CD4-positive, alpha-beta memory T cell (primary cell): ENCODE results near the gene ZNF407. TPM values are rescaled to one million over a fixed set of nuclear protein-coding genes. Genes with fewer than 3 reads are reported as not detected.

ENCODE experiments used
- CTCF ChIA-PET: fragments of 350-600 bp; sonication (Branson Sonifier 250); formaldehyde crosslinking; loops from one replicate; lab custom pipeline; 2021; ENCODE audit warnings: inconsistent platforms; ENCODE audit not compliant: partially characterized antibody; lab: Charles Lee
- POLR2A ChIA-PET: fragments of 350-600 bp; sonication (Branson Sonifier 250); formaldehyde crosslinking; loops from one replicate; lab custom pipeline; 2021; ENCODE audit not compliant: partially characterized antibody; lab: Charles Lee
- DNase-seq, 5 donors: peaks; one replicate each; pipeline versions ENCODE4 v3.0.0 to v3.0.0-alpha.2; 2020 to 2022; ENCODE audit warnings: mixed read lengths in 1 of 5
- H3K27ac ChIP-seq: one replicate; pipeline ENCODE4 v1.7.0; 2013; ENCODE audit warnings: low read depth, low read length
- H3K27me3 ChIP-seq: 2 replicates; pipeline ENCODE4 v1.7.0; 2013; ENCODE audit warnings: mild to moderate bottlenecking, low read length, moderate library complexity; ENCODE audit not compliant: insufficient read depth
- H3K36me3 ChIP-seq: 2 replicates; pipeline ENCODE4 v1.7.0; 2013; ENCODE audit warnings: mild to moderate bottlenecking, low read length, moderate library complexity; ENCODE audit not compliant: insufficient read depth
- H3K4me1 ChIP-seq: 2 replicates; pipeline ENCODE4 v1.7.0; 2013; ENCODE audit warnings: mild to moderate bottlenecking, low read length, moderate library complexity; ENCODE audit not compliant: insufficient read depth
- H3K4me3 ChIP-seq, 2 donors: one replicate each; pipeline ENCODE4 v1.7.0; 2013; ENCODE audit warnings: low read length in 2 of 2, mild to moderate bottlenecking in 1 of 2
- H3K9me3 ChIP-seq, 2 donors: one replicate each; pipeline ENCODE4 v1.7.0; 2013; ENCODE audit warnings: low read length in 2 of 2, control low read depth in 1 of 2; ENCODE audit not compliant: control insufficient read depth in 1 of 2
- H3K27ac Mint-ChIP-seq, 7 donors: one replicate each; pipeline ENCODE4 v1.8.0; 2020 to 2021; ENCODE audit warnings: mixed read lengths in 7 of 7, mild to moderate bottlenecking in 6 of 7, inconsistent platforms in 3 of 7, moderate library complexity in 3 of 7
- H3K27me3 Mint-ChIP-seq, 2 donors: one replicate each; pipeline ENCODE4 v1.8.0; 2020 to 2021; ENCODE audit warnings: mixed read lengths in 2 of 2
- H3K36me3 Mint-ChIP-seq, 2 donors: one replicate each; pipeline ENCODE4 v1.8.0; 2020 to 2021; ENCODE audit warnings: mixed read lengths in 2 of 2, inconsistent platforms in 1 of 2, mild to moderate bottlenecking in 1 of 2
- H3K4me1 Mint-ChIP-seq, 4 donors: one replicate each; pipeline ENCODE4 v1.8.0; 2020 to 2021; ENCODE audit warnings: mixed read lengths in 4 of 4, mild to moderate bottlenecking in 1 of 4
- H3K4me3 Mint-ChIP-seq, 8 donors: one replicate each; pipeline ENCODE4 v1.8.0; 2020 to 2021; ENCODE audit warnings: mixed read lengths in 8 of 8, mild to moderate bottlenecking in 7 of 8, moderate library complexity in 6 of 8, inconsistent platforms in 3 of 8
- H3K9me3 Mint-ChIP-seq, 8 donors: one replicate each; pipeline ENCODE4 v1.8.0; 2020 to 2021; ENCODE audit warnings: mixed read lengths in 8 of 8, mild to moderate bottlenecking in 5 of 8, inconsistent platforms in 3 of 8, moderate library complexity in 1 of 8
- intact Hi-C: fragments of 100-400 bp; cut with micrococcal nuclease; formaldehyde crosslinking; loops from one replicate; pipeline ENCODE4 v1.15.1; 2023
- polyA plus RNA-seq, 2 donors: library from polyadenylated mRNA; unstranded; fragments of 300-500 nt; fragmentation: Illumina TruSeq; gene quantifications; one replicate each; pipeline ENCODE4 v1.2.3, GENCODE V29; 2021
- total RNA-seq, 2 experiments: library from RNA; stranded (reverse); gene quantifications; one replicate each; pipeline ENCODE4 v1.2.3, GENCODE V29; 2021

ZNF407 gene
- total and polyA plus RNA-seq, 4 experiments from 2014 or later = 1.8 to 26.9 (median 15.3) TPM

- POLR2A ChIA-PET = no interaction called here
- Mint-ChIP-seq H3K4me1 (no peaks in the 10 kb centered on the region), H3K9me3 (no peaks in the 10 kb centered on the region), H3K27ac (no peak overlapping the region), H3K36me3 (peaks cover 3 to 7% of the 10 kb centered on the region in 2 donors), H3K4me3 (no peak overlapping the region), H3K27me3 (no peaks in the 10 kb centered on the region)
- Histone ChIP-seq H3K36me3 (no peaks in the 10 kb centered on the region), H3K27ac (no peak overlapping the region), H3K4me1 (no peaks in the 10 kb centered on the region), H3K9me3 (no peaks in the 10 kb centered on the region), H3K27me3 (no peaks in the 10 kb centered on the region), H3K4me3 (no peak overlapping the region)
- CTCF ChIA-PET = interaction anchor here (1.2 kb wide), 1 partner anchor 25 kb away, joined by 3 read pairs; no protein-coding TSS in a partner anchor
- intact Hi-C loops = no loop called here
- no peak for DNase-seq
Measured at GRCh38 chr18:74914648-74915047, 317.0 kb downstream of the ZNF407 start.

GRCh38 chr18:74916773-74917393, 319.2 kb downstream of the ZNF407 start:
- no peak overlapping the region for H3K27ac ChIP-seq
- no peaks in the 10 kb centered on the region for H3K36me3 ChIP-seq
- POLR2A ChIA-PET = no interaction called here
- H3K4me3 Mint-ChIP-seq = no peak overlapping the region
- no peaks in the 10 kb centered on the region for H3K9me3 ChIP-seq
- H3K27me3 Mint-ChIP-seq = no peaks in the 10 kb centered on the region
- H3K4me1 Mint-ChIP-seq = no peaks in the 10 kb centered on the region
- no peaks in the 10 kb centered on the region for H3K27me3 ChIP-seq
- no peaks in the 10 kb centered on the region for H3K9me3 Mint-ChIP-seq
- intact Hi-C loops = no loop called here
- no peaks in the 10 kb centered on the region for H3K4me1 ChIP-seq
- H3K36me3 Mint-ChIP-seq = peaks cover 19 to 20% of the 10 kb centered on the region in 2 donors
- CTCF ChIA-PET = no interaction called here
- no peak for DNase-seq
- no peak overlapping the region for H3K4me3 ChIP-seq
- no peak overlapping the region for H3K27ac Mint-ChIP-seq

- ChIA-PET CTCF (no interaction called here), POLR2A (no interaction called here)
- Histone ChIP-seq H3K4me1 (no peaks in the 10 kb centered on the region), H3K36me3 (no peaks in the 10 kb centered on the region), H3K9me3 (no peaks in the 10 kb centered on the region), H3K4me3 (no peak overlapping the region), H3K27me3 (no peaks in the 10 kb centered on the region), H3K27ac (no peak overlapping the region)
- DNase-seq = no peak
- intact Hi-C loops = no loop called here
- Mint-ChIP-seq H3K27ac (no peak overlapping the region), H3K4me3 (no peak overlapping the region), H3K4me1 (no peaks in the 10 kb centered on the region), H3K36me3 (peaks cover 16 to 23% of the 10 kb centered on the region in 2 donors), H3K9me3 (no peaks in the 10 kb centered on the region), H3K27me3 (no peaks in the 10 kb centered on the region)
Measured at GRCh38 chr18:74918276-74918790, 320.7 kb downstream of the ZNF407 start.

GRCh38 chr18:74921057-74921820, 323.6 kb downstream of the ZNF407 start:
- no peaks in the 10 kb centered on the region for H3K9me3 Mint-ChIP-seq
- CTCF ChIA-PET = no interaction called here
- intact Hi-C loops = no loop called here

GRCh38 chr18:74926051-74926450, 328.4 kb downstream of the ZNF407 start:
- Histone ChIP-seq H3K4me1 (no peaks in the 10 kb centered on the region), H3K27me3 (no peaks in the 10 kb centered on the region), H3K4me3 (no peak overlapping the region), H3K27ac (no peak overlapping the region), H3K9me3 (no peaks in the 10 kb centered on the region), H3K36me3 (no peaks in the 10 kb centered on the region)
- no peak overlapping the region for H3K4me3 Mint-ChIP-seq
- peaks cover 10 to 15% of the 10 kb centered on the region in 2 donors for H3K36me3 Mint-ChIP-seq
- H3K27ac Mint-ChIP-seq = no peak overlapping the region
- DNase-seq = no peak
- H3K4me1 Mint-ChIP-seq = no peaks in the 10 kb centered on the region
- intact Hi-C loops = no loop called here
- POLR2A ChIA-PET = no interaction called here
- H3K27me3 Mint-ChIP-seq = no peaks in the 10 kb centered on the region
- no peaks in the 10 kb centered on the region for H3K9me3 Mint-ChIP-seq
- CTCF ChIA-PET = no interaction called here

More at GRCh38 chr18:74921057-74921820, 323.6 kb downstream of the ZNF407 start:
- Histone ChIP-seq H3K4me1 (no peaks in the 10 kb centered on the region), H3K4me3 (no peak overlapping the region), H3K27ac (no peak overlapping the region), H3K9me3 (no peaks in the 10 kb centered on the region), H3K36me3 (no peaks in the 10 kb centered on the region), H3K27me3 (no peaks in the 10 kb centered on the region)
- POLR2A ChIA-PET = no interaction called here
- Mint-ChIP-seq H3K4me3 (no peak overlapping the region), H3K27ac (no peak overlapping the region), H3K36me3 (peaks cover 14 to 23% of the 10 kb centered on the region in 2 donors), H3K27me3 (no peaks in the 10 kb centered on the region), H3K4me1 (no peaks in the 10 kb centered on the region)
- DNase-seq = no peak

GRCh38 chr18:74928194-74928968, 330.7 kb downstream of the ZNF407 start:
- no peak overlapping the region for H3K4me3 ChIP-seq
- DNase-seq = no peak
- Mint-ChIP-seq H3K36me3 (peaks cover 3 to 16% of the 10 kb centered on the region in 2 donors), H3K27ac (no peak overlapping the region), H3K9me3 (no peaks in the 10 kb centered on the region), H3K4me1 (peaks cover 0 to 2% (median under 1%) of the 10 kb centered on the region in 4 donors), H3K4me3 (no peak overlapping the region), H3K27me3 (no peaks in the 10 kb centered on the region)
- intact Hi-C loops = no loop called here
- CTCF ChIA-PET = interaction anchor here (1.1 to 1.5 kb wide), 3 partner anchors 31 to 305 kb away, joined by 3 read pairs; no protein-coding TSS in a partner anchor
- no peaks in the 10 kb centered on the region for H3K36me3 ChIP-seq
- H3K9me3 ChIP-seq = no peaks in the 10 kb centered on the region
- no peaks in the 10 kb centered on the region for H3K27me3 ChIP-seq
- H3K4me1 ChIP-seq = no peaks in the 10 kb centered on the region
- H3K27ac ChIP-seq = no peak overlapping the region
- POLR2A ChIA-PET = no interaction called here

- Mint-ChIP-seq H3K9me3 (no peaks in the 10 kb centered on the region), H3K4me3 (no peak overlapping the region), H3K36me3 (peaks cover 3 to 16% of the 10 kb centered on the region in 2 donors), H3K27me3 (no peaks in the 10 kb centered on the region), H3K27ac (no peak overlapping the region), H3K4me1 (peaks cover 0 to 2% (median under 1%) of the 10 kb centered on the region in 4 donors)
- no peak for DNase-seq
- H3K4me3 ChIP-seq = no peak overlapping the region
- no peaks in the 10 kb centered on the region for H3K36me3 ChIP-seq
- H3K9me3 ChIP-seq = no peaks in the 10 kb centered on the region
- ChIA-PET CTCF (interaction anchor here (1.1 to 1.5 kb wide), 3 partner anchors 32 to 305 kb away, joined by 3 read pairs; no protein-coding TSS in a partner anchor), POLR2A (no interaction called here)
- no peaks in the 10 kb centered on the region for H3K27me3 ChIP-seq
- intact Hi-C loops = no loop called here
- no peak overlapping the region for H3K27ac ChIP-seq
- no peaks in the 10 kb centered on the region for H3K4me1 ChIP-seq
Measured at GRCh38 chr18:74929110-74929509, 331.4 kb downstream of the ZNF407 start.
